ENCODE data around the gene LMLN. TPM values are rescaled to one million over a fixed set of nuclear protein-coding genes. Genes with fewer than 3 reads are reported as not detected.

The LMLN gene
- polyA plus RNA-seq, 1 donor (not counting 4 experiments of a cell fraction or from before 2014, with no cell fraction given), result 5.2 TPM

DNA sequence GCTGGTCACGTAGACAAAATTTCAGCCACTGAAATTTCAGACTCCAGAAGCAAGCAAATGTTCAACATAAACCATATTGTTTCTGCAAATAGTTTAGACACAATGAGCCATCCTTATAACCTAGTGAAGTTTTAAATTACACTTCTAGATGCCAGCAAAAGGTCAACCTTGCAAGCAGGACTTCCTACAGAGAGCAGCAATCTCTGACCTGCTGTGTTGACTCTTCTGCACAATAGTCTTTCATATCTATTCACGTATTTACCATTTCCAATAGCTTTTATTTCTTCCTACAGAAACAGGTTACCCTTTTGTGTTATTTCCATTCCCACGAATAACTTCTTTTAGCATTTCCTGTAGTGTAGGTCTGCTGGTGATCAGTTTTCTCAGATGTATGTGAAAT lies 10.6 kb downstream of the LMLN start:
- Histone ChIP-seq H3K4me1 (ENCODE audit: control insufficient read depth, extremely low read depth, insufficient read depth, low read length) (no peaks in the 10 kb centered on the region), H3K9ac (ENCODE audit: control insufficient read depth, extremely low read depth, insufficient read depth, low read length) (no peak overlapping the region), H3K4me2 (ENCODE audit: control insufficient read depth, extremely low read depth, insufficient read depth, low read depth, low read length) (no peak overlapping the region), H2AFZ (ENCODE audit: control insufficient read depth, low read length) (no peak overlapping the region), H4K20me1 (ENCODE audit: control insufficient read depth, extremely low read depth, insufficient read depth, low read length) (no peaks in the 10 kb centered on the region), H3K79me2 (ENCODE audit: control insufficient read depth, insufficient read depth, low read length) (no peaks in the 10 kb centered on the region), H3K9me3 (ENCODE audit: control insufficient read depth, low read depth, low read length) (no peaks in the 10 kb centered on the region), H3K4me3 (ENCODE audit: control insufficient read depth in 2 of 3, extremely low read depth in 1 of 3, insufficient read depth in 2 of 3, low read depth in 1 of 3, low read length in 3 of 3) (no peak overlapping the region), H3K27me3 (ENCODE audit: control insufficient read depth, extremely low read depth, insufficient read depth, low read length) (no peaks in the 10 kb centered on the region), H3K9me1 (ENCODE audit: control insufficient read depth, extremely low read depth, insufficient read depth, low read length) (no peaks in the 10 kb centered on the region), H3K36me3 (ENCODE audit: control insufficient read depth in 2 of 2, extremely low read depth in 1 of 2, insufficient read depth in 2 of 2, low read length in 2 of 2) (no peaks in the 10 kb centered on the region), H3K27ac (ENCODE audit: control insufficient read depth, insufficient read depth, low read length) (no peak overlapping the region)
- TF ChIP-seq, protein P1, sequence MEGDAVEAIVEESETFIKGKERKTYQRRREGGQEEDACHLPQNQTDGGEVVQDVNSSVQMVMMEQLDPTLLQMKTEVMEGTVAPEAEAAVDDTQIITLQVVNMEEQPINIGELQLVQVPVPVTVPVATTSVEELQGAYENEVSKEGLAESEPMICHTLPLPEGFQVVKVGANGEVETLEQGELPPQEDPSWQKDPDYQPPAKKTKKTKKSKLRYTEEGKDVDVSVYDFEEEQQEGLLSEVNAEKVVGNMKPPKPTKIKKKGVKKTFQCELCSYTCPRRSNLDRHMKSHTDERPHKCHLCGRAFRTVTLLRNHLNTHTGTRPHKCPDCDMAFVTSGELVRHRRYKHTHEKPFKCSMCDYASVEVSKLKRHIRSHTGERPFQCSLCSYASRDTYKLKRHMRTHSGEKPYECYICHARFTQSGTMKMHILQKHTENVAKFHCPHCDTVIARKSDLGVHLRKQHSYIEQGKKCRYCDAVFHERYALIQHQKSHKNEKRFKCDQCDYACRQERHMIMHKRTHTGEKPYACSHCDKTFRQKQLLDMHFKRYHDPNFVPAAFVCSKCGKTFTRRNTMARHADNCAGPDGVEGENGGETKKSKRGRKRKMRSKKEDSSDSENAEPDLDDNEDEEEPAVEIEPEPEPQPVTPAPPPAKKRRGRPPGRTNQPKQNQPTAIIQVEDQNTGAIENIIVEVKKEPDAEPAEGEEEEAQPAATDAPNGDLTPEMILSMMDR (optimal IDR thresholded peaks at IDR 0.05 in 1 of 3, IDR thresholded peaks at IDR 0.05 in 1 of 3, conservative IDR thresholded peaks at IDR 0.05 in 1 of 3; ENCODE audit: extremely low read depth in 1 of 3, insufficient read depth in 2 of 3, low read length in 3 of 3), result no peak
- no peak for TF ChIP-seq EZH2 (IDR thresholded peaks at IDR 0.05; ENCODE audit: low read length)
- FAIRE-seq (no peak), DNase-seq (ENCODE audit: low read depth, low spot score) (no peak)
- dilution Hi-C loops (cut with MboI; ENCODE audit: extremely low pct_ligation_motif_present, low sequenced_read_pairs), result no loop called here

DNA sequence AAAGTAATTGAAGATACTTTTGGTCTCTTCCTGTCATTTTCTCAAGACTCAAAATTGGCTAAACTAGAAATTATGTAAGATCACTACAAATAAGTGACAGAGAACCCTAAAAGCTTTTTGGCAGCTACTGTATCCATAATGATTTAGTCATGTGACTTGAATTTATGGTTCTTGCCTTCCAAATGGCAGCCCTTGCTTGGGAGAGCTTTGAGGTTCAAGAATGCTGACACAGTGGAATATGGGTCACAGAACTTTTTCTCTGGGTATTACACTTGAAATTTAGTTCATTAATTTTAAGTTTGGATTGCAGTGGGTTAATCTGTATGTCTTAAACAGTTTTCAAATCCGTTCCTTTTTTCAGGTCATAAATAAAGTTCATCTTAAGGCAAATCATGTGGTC lies 14.0 kb downstream of the LMLN start:
- no peak overlapping the region for H3K27ac ChIP-seq (ENCODE audit: control insufficient read depth, insufficient read depth, low read length)
- no peaks in the 10 kb centered on the region for H3K27me3 ChIP-seq (ENCODE audit: control insufficient read depth, extremely low read depth, insufficient read depth, low read length)
- no peaks in the 10 kb centered on the region for H4K20me1 ChIP-seq (ENCODE audit: control insufficient read depth, extremely low read depth, insufficient read depth, low read length)
- no peaks in the 10 kb centered on the region for H3K79me2 ChIP-seq (ENCODE audit: control insufficient read depth, insufficient read depth, low read length)
- H3K36me3 ChIP-seq (ENCODE audit: control insufficient read depth in 2 of 2, extremely low read depth in 1 of 2, insufficient read depth in 2 of 2, low read length in 2 of 2), result no peaks in the 10 kb centered on the region
- FAIRE-seq, result no peak
- no peak for DNase-seq (ENCODE audit: low read depth, low spot score)
- H3K4me1 ChIP-seq (ENCODE audit: control insufficient read depth, extremely low read depth, insufficient read depth, low read length), result no peaks in the 10 kb centered on the region
- no peak overlapping the region for H3K9ac ChIP-seq (ENCODE audit: control insufficient read depth, extremely low read depth, insufficient read depth, low read length)
- TF ChIP-seq, protein P1 (optimal IDR thresholded peaks at IDR 0.05 in 1 of 3, IDR thresholded peaks at IDR 0.05 in 1 of 3, conservative IDR thresholded peaks at IDR 0.05 in 1 of 3; ENCODE audit: extremely low read depth in 1 of 3, insufficient read depth in 2 of 3, low read length in 3 of 3), result no peak
- no peak for TF ChIP-seq EZH2 (IDR thresholded peaks at IDR 0.05; ENCODE audit: low read length)
- no peaks in the 10 kb centered on the region for H3K9me1 ChIP-seq (ENCODE audit: control insufficient read depth, extremely low read depth, insufficient read depth, low read length)
- no peak overlapping the region for H3K4me2 ChIP-seq (ENCODE audit: control insufficient read depth, extremely low read depth, insufficient read depth, low read depth, low read length)
- no peak overlapping the region for H3K4me3 ChIP-seq (ENCODE audit: control insufficient read depth in 2 of 3, extremely low read depth in 1 of 3, insufficient read depth in 2 of 3, low read depth in 1 of 3, low read length in 3 of 3)
- no peaks in the 10 kb centered on the region for H3K9me3 ChIP-seq (ENCODE audit: control insufficient read depth, low read depth, low read length)
- dilution Hi-C loops (cut with MboI; ENCODE audit: extremely low pct_ligation_motif_present, low sequenced_read_pairs), result no loop called here
- no peak overlapping the region for H2AFZ ChIP-seq (ENCODE audit: control insufficient read depth, low read length)

Data from keratinocyte (primary cell).